Measurements from ENCODE around the gene GLS.
"Not testable (repeated sequence)": the region's sequence is repeated elsewhere in the genome, so short reads cannot be mapped to it uniquely, and the experiment has no call there.

GLS gene

GRCh38 chr2:190856985-190857384 lies 23.6 kb upstream of the GLS start:
- DNase-seq (ENCODE audit: low read depth): no peak

GRCh38 chr2:190858817-190859216 lies 21.8 kb upstream of the GLS start:
- no peak for DNase-seq (ENCODE audit: low read depth)

- DNase-seq (ENCODE audit: low read depth): no peak
Observed at GRCh38 chr2:190859347-190860297, 21.0 kb upstream of the GLS start.

GRCh38 chr2:190860985-190861680 lies 19.5 kb upstream of the GLS start:
- no peak for DNase-seq (ENCODE audit: low read depth)

- DNase-seq (ENCODE audit: low read depth): not testable (repeated sequence)
Observed at GRCh38 chr2:190862128-190862527, 18.5 kb upstream of the GLS start.

- no peak for DNase-seq (ENCODE audit: low read depth)
Observed at GRCh38 chr2:190862571-190862991, 18.0 kb upstream of the GLS start.

- DNase-seq (ENCODE audit: low read depth): no peak
Observed at GRCh38 chr2:190863946-190864345, 16.7 kb upstream of the GLS start.

GRCh38 chr2:190864375-190864774 lies 16.2 kb upstream of the GLS start:
- peak; percentile 77 for DNase-seq (ENCODE audit: low read depth)

- no peak for DNase-seq (ENCODE audit: low read depth)
Observed at GRCh38 chr2:190867212-190867611, 13.4 kb upstream of the GLS start.

GRCh38 chr2:190867832-190868231 lies 12.8 kb upstream of the GLS start:
- DNase-seq (ENCODE audit: low read depth): no peak

GRCh38 chr2:190869721-190870120 lies 10.9 kb upstream of the GLS start:
- DNase-seq (ENCODE audit: low read depth): no peak

- not testable (repeated sequence) for DNase-seq (ENCODE audit: low read depth)
Observed at GRCh38 chr2:190873451-190873850, 7.2 kb upstream of the GLS start.

GRCh38 chr2:190875891-190876290 lies 4.7 kb upstream of the GLS start:
- no peak for DNase-seq (ENCODE audit: low read depth)

GRCh38 chr2:190876631-190877030 lies 4.0 kb upstream of the GLS start:
- DNase-seq (ENCODE audit: low read depth): no peak

- DNase-seq (ENCODE audit: low read depth): no peak
Observed at GRCh38 chr2:190877436-190877835, 3.2 kb upstream of the GLS start.

- DNase-seq (ENCODE audit: low read depth): no peak
Observed at GRCh38 chr2:190879474-190880377, 895 bp upstream of the GLS start.

GRCh38 chr2:190881084-190881597 lies 520 bp downstream of the GLS start:
- DNase-seq (ENCODE audit: low read depth): no peak

GRCh38 chr2:190881598-190882410 lies 1.2 kb downstream of the GLS start:
- no peak for DNase-seq (ENCODE audit: low read depth)

- DNase-seq (ENCODE audit: low read depth): no peak
Observed at GRCh38 chr2:190882411-190882766, 1.8 kb downstream of the GLS start.

- DNase-seq (ENCODE audit: low read depth): no peak
Observed at GRCh38 chr2:190882856-190883582, 2.4 kb downstream of the GLS start.

All from GM04503 (cell line).